GM12865 (cell line): ENCODE data around the gene KPNA2.
"Not testable (repeated sequence)": the region's sequence is repeated elsewhere in the genome, so short reads cannot be mapped to it uniquely, and the experiment has no call there.

ENCODE experiments used
- DNase-seq: peaks from one replicate; pipeline ENCODE4 v3.0.0; 2010; ENCODE audit warnings: low read depth
- H3K4me3 ChIP-seq: 2 replicates; pipeline ENCODE4 v1.5.1; 2011; ENCODE audit warnings: mild to moderate bottlenecking, low read depth, low read length, control low read depth
- CTCF ChIP-seq: IDR thresholded peaks from 2 replicates; pipeline ENCODE4 v1.5.1; 2011; ENCODE audit warnings: low read length, control low read depth, low read depth, inconsistent platforms; ENCODE audit not compliant: insufficient read depth; ENCODE audit errors: missing control alignments

KPNA2 gene

GRCh38 chr17:68074279-68074678 lies 38.7 kb downstream of the KPNA2 start:
- no peak overlapping the region for H3K4me3 ChIP-seq
- DNase-seq, result no peak
- TF ChIP-seq CTCF, result no peak

GRCh38 chr17:68075953-68076607 lies 40.5 kb downstream of the KPNA2 start:
- H3K4me3 ChIP-seq, DNase-seq: not testable (repeated sequence)

- H3K4me3 ChIP-seq, result not testable (repeated sequence)
Observed at GRCh38 chr17:68077498-68077897, 42.0 kb downstream of the KPNA2 start.

GRCh38 chr17:68080411-68081150 lies 45.0 kb downstream of the KPNA2 start:
- H3K4me3 ChIP-seq, result no peak overlapping the region
- no peak for TF ChIP-seq CTCF

More at GRCh38 chr17:68077498-68077897, 42.0 kb downstream of the KPNA2 start:
- DNase-seq, result not testable (repeated sequence)

GRCh38 chr17:68081305-68082265 lies 46.0 kb downstream of the KPNA2 start:
- H3K4me3 ChIP-seq, DNase-seq: not testable (repeated sequence)

More at GRCh38 chr17:68080411-68081150, 45.0 kb downstream of the KPNA2 start:
- DNase-seq, result no peak

GRCh38 chr17:68085771-68086381 lies 50.3 kb downstream of the KPNA2 start:
- DNase-seq, result peak; percentile 36
- TF ChIP-seq CTCF, result no peak
- no peak overlapping the region for H3K4me3 ChIP-seq

- H3K4me3 ChIP-seq, result not testable (repeated sequence)
- DNase-seq, result peak; percentile 15
Observed at GRCh38 chr17:68086666-68087065, 51.1 kb downstream of the KPNA2 start.

- H3K4me3 ChIP-seq, result not testable (repeated sequence)
- peak; percentile 64 for DNase-seq
Observed at GRCh38 chr17:68087131-68087623, 51.6 kb downstream of the KPNA2 start.

- no peak for DNase-seq
- TF ChIP-seq CTCF, result no peak
- H3K4me3 ChIP-seq, result no peak overlapping the region
Observed at GRCh38 chr17:68087851-68088250, 52.3 kb downstream of the KPNA2 start.
